WERI-Rb-1 (cell line): ENCODE measurements around the gene GIGYF2.

ENCODE experiments used
- DNase-seq: peaks from one replicate; pipeline ENCODE4 v3.0.0-alpha.2; 2020
- H3K27ac ChIP-seq: fragments of 250-450 bp; sonication (Bioruptor Pico); 2 replicates; pipeline ENCODE4 v1.5.1; 2020; ENCODE audit warnings: mild to moderate bottlenecking, moderate library complexity
- H3K27me3 ChIP-seq: fragments of 250-450 bp; sonication (Bioruptor Pico); 2 replicates; pipeline ENCODE4 v1.5.1; 2021; ENCODE audit warnings: mild to moderate bottlenecking, low read depth, moderate library complexity; ENCODE audit not compliant: insufficient read depth, severe bottlenecking
- H3K36me3 ChIP-seq: fragments of 250-450 bp; sonication (Bioruptor Pico); 2 replicates; pipeline ENCODE4 v1.5.1; 2020; ENCODE audit warnings: mild to moderate bottlenecking, moderate library complexity
- H3K4me3 ChIP-seq: 2 replicates; pipeline ENCODE4 v1.5.1; 2011; ENCODE audit warnings: low read depth, mild to moderate bottlenecking, control low read depth, low read length
- H3K9me3 ChIP-seq: fragments of 250-450 bp; sonication (Bioruptor Pico); 2 replicates; pipeline ENCODE4 v1.5.1; 2021; ENCODE audit warnings: mild to moderate bottlenecking, moderate library complexity; ENCODE audit not compliant: severe bottlenecking
- CTCF ChIP-seq: IDR thresholded peaks from 2 replicates; pipeline ENCODE4 v1.5.1; 2011; ENCODE audit warnings: low read depth, mild to moderate bottlenecking, control low read depth, inconsistent platforms, low read length

The GIGYF2 gene

DNA sequence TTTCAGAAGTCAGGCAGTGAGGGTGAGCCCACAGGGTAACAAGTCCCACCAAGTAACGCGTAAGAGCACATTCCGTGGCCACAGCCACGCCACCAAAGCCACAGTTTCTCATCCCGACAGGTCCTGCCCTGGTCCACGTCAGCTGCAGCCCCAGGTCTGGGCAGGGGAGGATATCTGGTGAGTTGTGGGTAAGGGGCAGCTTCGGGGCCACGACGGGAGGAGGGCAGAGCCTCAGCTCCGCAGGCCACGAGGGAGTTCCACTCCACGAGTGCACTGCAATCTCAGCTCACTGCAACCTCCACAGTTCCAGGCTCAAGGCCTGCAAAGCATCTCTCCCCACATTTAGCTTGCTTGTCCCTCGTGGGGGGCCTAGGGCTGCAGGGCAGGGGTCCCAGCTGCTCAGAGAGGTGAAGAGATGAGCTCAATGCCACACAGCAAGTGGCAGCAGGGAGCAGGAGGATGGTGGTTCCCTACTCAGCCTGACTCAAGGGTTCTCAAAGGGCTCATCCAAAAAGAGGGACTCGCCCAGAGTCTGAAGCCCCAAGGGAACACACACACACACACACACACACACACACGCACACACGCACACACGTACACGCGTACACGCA, 185.5 kb downstream of the GIGYF2 start:
- Histone ChIP-seq H3K9me3 (no peaks in the 10 kb centered on the region), H3K4me3 (no peak overlapping the region), H3K27me3 (no peaks in the 10 kb centered on the region), H3K27ac (no peak overlapping the region), H3K36me3 (no peaks in the 10 kb centered on the region)
- no peak for TF ChIP-seq CTCF
- DNase-seq, result no peak

- no peak for DNase-seq
- TF ChIP-seq CTCF, result no peak
- Histone ChIP-seq H3K27ac (no peak overlapping the region), H3K9me3 (no peaks in the 10 kb centered on the region), H3K36me3 (no peaks in the 10 kb centered on the region), H3K27me3 (no peaks in the 10 kb centered on the region), H3K4me3 (no peak overlapping the region)
Measured at GRCh38 chr2:232883116-232883721, 186.1 kb downstream of the GIGYF2 start.

- no peaks in the 10 kb centered on the region for H3K9me3 ChIP-seq
- no peaks in the 10 kb centered on the region for H3K27me3 ChIP-seq
- H3K27ac ChIP-seq, result no peak overlapping the region
- H3K4me3 ChIP-seq, result no peak overlapping the region
- no peaks in the 10 kb centered on the region for H3K36me3 ChIP-seq
- no peak for DNase-seq
- TF ChIP-seq CTCF, result no peak
Measured at GRCh38 chr2:232884001-232884421, 186.9 kb downstream of the GIGYF2 start.

- Histone ChIP-seq H3K4me3 (no peak overlapping the region), H3K36me3 (no peaks in the 10 kb centered on the region), H3K27ac (no peak overlapping the region), H3K27me3 (no peaks in the 10 kb centered on the region), H3K9me3 (no peaks in the 10 kb centered on the region)
- no peak for DNase-seq
- TF ChIP-seq CTCF, result no peak
Measured at GRCh38 chr2:232884549-232885263, 187.6 kb downstream of the GIGYF2 start.

GRCh38 chr2:232885264-232885961, 188.3 kb downstream of the GIGYF2 start:
- Histone ChIP-seq H3K27ac (no peak overlapping the region), H3K36me3 (no peaks in the 10 kb centered on the region), H3K4me3 (no peak overlapping the region), H3K9me3 (no peaks in the 10 kb centered on the region), H3K27me3 (no peaks in the 10 kb centered on the region)
- no peak for TF ChIP-seq CTCF
- DNase-seq, result no peak
